ENCODE measurements around the gene MPEG1. TPM values are rescaled to one million over a fixed set of nuclear protein-coding genes. Genes with fewer than 3 reads are reported as not detected.

The MPEG1 gene
- total and polyA plus RNA-seq, 2 experiments from 2014 or later, result not detected

- no peaks in the 10 kb centered on the region for H4K20me1 ChIP-seq (ENCODE audit: insufficient read depth)
- H3K4me3 ChIP-seq, result no peak overlapping the region
- H3K9me2 ChIP-seq (ENCODE audit: insufficient read depth), result no peaks in the 10 kb centered on the region
- peak; percentile 65 for DNase-seq
- TF ChIP-seq EZH2 (IDR thresholded peaks at IDR 0.05; ENCODE audit: insufficient read depth, poor library complexity, severe bottlenecking) (no peak), EZH2phosphoT487 (IDR thresholded peaks at IDR 0.05; ENCODE audit: insufficient read depth, low read depth) (no peak)
- in situ Hi-C loops (cut with MboI), result loop anchor here (25.0 kb wide), 1 partner anchor 513 kb away; no protein-coding TSS in a partner anchor
- H3K27ac ChIP-seq, result no peak overlapping the region
- H2AFZ ChIP-seq, result no peak overlapping the region
- 82 to 88% methylated on average over 7 of the region's 7 CpGs for WGBS, 2 experiments (ENCODE audit: low coverage in 1 of 2, low lambda C conversion rate in 2 of 2, missing lambda C conversion rate in 2 of 2)
- no peaks in the 10 kb centered on the region for H3K79me2 ChIP-seq (ENCODE audit: insufficient read depth)
- H3K27me3 ChIP-seq (replicated peaks; ENCODE audit: insufficient read depth), result 0 out of 2 replicates have a peak, but pooled peaks cover 6% of the 10 kb centered on the region
- H3K4me1 ChIP-seq (ENCODE audit: insufficient read depth), result peaks cover 12% of the 10 kb centered on the region
- no peaks in the 10 kb centered on the region for H3K9me3 ChIP-seq (ENCODE audit: low read depth)
- H3K4me2 ChIP-seq (ENCODE audit: unreplicated experiment), result no peak overlapping the region
- 0 out of 2 replicates have a peak, but pooled peaks cover 7% of the 10 kb centered on the region for H3F3A ChIP-seq (ENCODE audit: insufficient read depth)
- no peak overlapping the region for H3K9ac ChIP-seq
- H3K36me3 ChIP-seq (ENCODE audit: low read depth), result no peaks in the 10 kb centered on the region
Measured at GRCh38 chr11:59174664-59175033, 38.1 kb downstream of the MPEG1 start.

GRCh38 chr11:59173964-59174663, 38.6 kb downstream of the MPEG1 start:
- Histone ChIP-seq H3K36me3 (ENCODE audit: low read depth) (no peaks in the 10 kb centered on the region), H3K9me2 (ENCODE audit: insufficient read depth) (no peaks in the 10 kb centered on the region), H2AFZ (no peak overlapping the region; the same call in 1 of the 2 replicates), H3K9me3 (ENCODE audit: low read depth) (no peaks in the 10 kb centered on the region), H3K27ac (no peak overlapping the region), H3K4me1 (ENCODE audit: insufficient read depth) (peaks cover 12% of the 10 kb centered on the region), H3K4me2 (ENCODE audit: unreplicated experiment) (peak overlapping the region; percentile 93), H3K79me2 (ENCODE audit: insufficient read depth) (no peaks in the 10 kb centered on the region), H4K20me1 (ENCODE audit: insufficient read depth) (no peaks in the 10 kb centered on the region), H3K27me3 (replicated peaks; ENCODE audit: insufficient read depth) (0 out of 2 replicates have a peak, but pooled peaks cover 9% of the 10 kb centered on the region), H3F3A (ENCODE audit: insufficient read depth) (0 out of 2 replicates have a peak, but pooled peaks cover 7% of the 10 kb centered on the region), H3K4me3 (no peak overlapping the region), H3K9ac (no peak overlapping the region)
- DNase-seq, result peak; percentile 23
- WGBS, 2 experiments (ENCODE audit: low coverage in 1 of 2, low lambda C conversion rate in 2 of 2, missing lambda C conversion rate in 2 of 2), result 31 to 41% methylated on average over 5 to 7 of the region's 7 CpGs
- in situ Hi-C loops (cut with MboI), result no loop called here
- TF ChIP-seq EZH2 (IDR thresholded peaks at IDR 0.05; ENCODE audit: insufficient read depth, poor library complexity, severe bottlenecking), result no peak
- no peak for TF ChIP-seq EZH2phosphoT487 (IDR thresholded peaks at IDR 0.05; ENCODE audit: insufficient read depth, low read depth)

GRCh38 chr11:59173080-59173963, 39.4 kb downstream of the MPEG1 start:
- Histone ChIP-seq H3K4me3 (peak overlapping the region; percentile 74), H3F3A (ENCODE audit: insufficient read depth) (0 out of 2 replicates have a peak, but pooled peaks cover 7% of the 10 kb centered on the region), H2AFZ (peak overlapping the region; percentile 69), H3K9ac (no peak overlapping the region), H3K9me2 (ENCODE audit: insufficient read depth) (no peaks in the 10 kb centered on the region), H4K20me1 (ENCODE audit: insufficient read depth) (no peaks in the 10 kb centered on the region), H3K4me1 (ENCODE audit: insufficient read depth) (peaks cover 12% of the 10 kb centered on the region), H3K27me3 (replicated peaks; ENCODE audit: insufficient read depth) (0 out of 2 replicates have a peak, but pooled peaks cover 9% of the 10 kb centered on the region), H3K27ac (no peak overlapping the region), H3K4me2 (ENCODE audit: unreplicated experiment) (peak overlapping the region; percentile 93), H3K36me3 (ENCODE audit: low read depth) (no peaks in the 10 kb centered on the region), H3K79me2 (ENCODE audit: insufficient read depth) (no peaks in the 10 kb centered on the region), H3K9me3 (ENCODE audit: low read depth) (no peaks in the 10 kb centered on the region)
- DNase-seq, result peak; percentile 49
- WGBS, 2 experiments (ENCODE audit: low coverage in 1 of 2, low lambda C conversion rate in 2 of 2, missing lambda C conversion rate in 2 of 2), result 4 to 6% methylated on average over 35 to 37 of the region's 37 CpGs
- TF ChIP-seq EZH2phosphoT487 (IDR thresholded peaks at IDR 0.05; ENCODE audit: insufficient read depth, low read depth) (no peak), EZH2 (IDR thresholded peaks at IDR 0.05; ENCODE audit: insufficient read depth, poor library complexity, severe bottlenecking) (peak; percentile 84)
- in situ Hi-C loops (cut with MboI), result no loop called here

GRCh38 chr11:59172345-59173079, 40.2 kb downstream of the MPEG1 start:
- Histone ChIP-seq H3K9me2 (ENCODE audit: insufficient read depth) (no peaks in the 10 kb centered on the region), H3K9me3 (ENCODE audit: low read depth) (no peaks in the 10 kb centered on the region), H3K4me3 (peak overlapping the region; percentile 74), H3K4me1 (ENCODE audit: insufficient read depth) (peaks cover 12% of the 10 kb centered on the region), H3K9ac (no peak overlapping the region), H3K79me2 (ENCODE audit: insufficient read depth) (no peaks in the 10 kb centered on the region), H3K27me3 (replicated peaks; ENCODE audit: insufficient read depth) (peaks cover 14% of the 10 kb centered on the region; the same call in 1 of the 2 replicates), H3F3A (ENCODE audit: insufficient read depth) (0 out of 2 replicates have a peak, but pooled peaks cover 7% of the 10 kb centered on the region), H3K36me3 (ENCODE audit: low read depth) (no peaks in the 10 kb centered on the region), H2AFZ (peak overlapping the region; percentile 81), H3K4me2 (ENCODE audit: unreplicated experiment) (peak overlapping the region; percentile 93), H4K20me1 (ENCODE audit: insufficient read depth) (no peaks in the 10 kb centered on the region), H3K27ac (no peak overlapping the region)
- in situ Hi-C loops (cut with MboI), result no loop called here
- 2 to 4% methylated on average over 17 to 27 of the region's 70 CpGs for WGBS, 2 experiments (ENCODE audit: low coverage in 1 of 2, low lambda C conversion rate in 2 of 2, missing lambda C conversion rate in 2 of 2)
- DNase-seq, result peak; percentile 42
- no peak for TF ChIP-seq EZH2phosphoT487 (IDR thresholded peaks at IDR 0.05; ENCODE audit: insufficient read depth, low read depth)
- no peak for TF ChIP-seq EZH2 (IDR thresholded peaks at IDR 0.05; ENCODE audit: insufficient read depth, poor library complexity, severe bottlenecking)
